HepG2 (cell line): ENCODE results near the gene TJAP1. TPM values are rescaled to one million over a fixed set of nuclear protein-coding genes. Genes with fewer than 3 reads are reported as not detected.
A peak's percentile ranks its signal among the peaks of the same experiment; 100 is the strongest.

ENCODE experiments used
- CEBPG ChIP-seq: IDR thresholded peaks from 2 replicates; pipeline ENCODE4 v1.6.1; 2016
- DBP ChIP-seq: sonication (generic); formaldehyde crosslinking; IDR thresholded peaks from 2 replicates; pipeline ENCODE4 v1.4.0; 2020; ENCODE audit warnings: missing genetic modification reagents; ENCODE audit errors: not compliant biosample characterization
- DNMT3B ChIP-seq: conservative IDR thresholded peaks from 2 replicates; pipeline ENCODE4 v1.6.1; 2016; ENCODE audit warnings: missing biosample characterization, control low read depth
- KLF9 ChIP-seq: IDR thresholded peaks from 2 replicates; pipeline ENCODE4 v1.6.1; 2016; ENCODE audit warnings: low read depth
- MED13 ChIP-seq: sonication (generic); formaldehyde crosslinking; IDR thresholded peaks from 2 replicates; pipeline ENCODE4 v1.5.0; 2020; ENCODE audit warnings: missing genetic modification reagents
- POGK ChIP-seq: sonication (generic); formaldehyde crosslinking; conservative IDR thresholded peaks from 2 replicates; pipeline ENCODE4 v1.8.0; 2022; ENCODE audit warnings: mild to moderate bottlenecking, moderate library complexity, missing genetic modification reagents
- SRSF9 ChIP-seq: fragments of 200-400 bp; formaldehyde crosslinking; IDR thresholded peaks from 2 replicates; pipeline ENCODE4 v1.6.1; 2018; ENCODE audit warnings: borderline replicate concordance, mild to moderate bottlenecking, low read depth, low read length; ENCODE audit not compliant: insufficient read depth, poor library complexity, severe bottlenecking
- ZBTB4 ChIP-seq: sonication (generic); formaldehyde crosslinking; IDR thresholded peaks from 2 replicates; pipeline ENCODE4 v1.4.0; 2020; ENCODE audit warnings: missing genetic modification reagents, mild to moderate bottlenecking, borderline replicate concordance
- ZBTB43 ChIP-seq: sonication (generic); formaldehyde crosslinking; conservative IDR thresholded peaks from 2 replicates; pipeline ENCODE4 v1.4.0; 2020; ENCODE audit warnings: missing genetic modification reagents
- ZHX2 ChIP-seq, 2 experiments: sonication (generic) in 1 of 2; formaldehyde crosslinking in 1 of 2; IDR thresholded peaks; 2 replicates each; pipeline versions ENCODE4 v1.6.1 to v1.9.0; 2014 to 2022; ENCODE audit warnings: antibody characterized with exemption in 1 of 2, borderline replicate concordance in 1 of 2, inconsistent platforms in 1 of 2, low read depth in 1 of 2, missing genetic modification reagents in 1 of 2
- ZNF652 ChIP-seq: IDR thresholded peaks from 2 replicates; pipeline ENCODE4 v1.6.1; 2016; ENCODE audit warnings: low read depth, borderline replicate concordance
- ZNF724P ChIP-seq: sonication (generic); formaldehyde crosslinking; IDR thresholded peaks from 2 replicates; pipeline ENCODE4 v1.8.0; 2022; ENCODE audit warnings: missing genetic modification reagents, borderline replicate concordance
- ZNF776 ChIP-seq: sonication (generic); formaldehyde crosslinking; IDR thresholded peaks from 2 replicates; pipeline ENCODE4 v1.4.0; 2020; ENCODE audit warnings: mild to moderate bottlenecking, missing genetic modification reagents
- ZNF850 ChIP-seq: sonication (generic); formaldehyde crosslinking; conservative IDR thresholded peaks from 2 replicates; pipeline ENCODE4 v1.9.0; 2021; ENCODE audit warnings: mild to moderate bottlenecking, missing genetic modification reagents
- polyA plus RNA-seq, 8 experiments: library from polyadenylated mRNA; depleted of rRNA in 3 of 8; stranded (reverse) in 7 of 8; unstranded in 1 of 8; fragments of >200 nt; fragmentation: Illumina TruSeq in 4 of 8; extraction: Trizol in 4 of 8; gene quantifications; 2 replicates each; pipeline versions ENCODE4 v1.2.1 to v1.2.3, GENCODE V29; 2011 to 2016; ENCODE audit warnings: low read depth in 4 of 8, missing spikeins in 1 of 8, mixed read lengths in 1 of 8; ENCODE audit not compliant: insufficient read depth in 1 of 8
- total RNA-seq, 5 experiments: library from RNA; depleted of rRNA; stranded (reverse); fragments of >200 nt; fragmentation: Illumina TruSeq; extraction: Trizol; gene quantifications; 2 replicates each; pipeline ENCODE4 v1.2.3, GENCODE V29; 2016; ENCODE audit warnings: low read depth in 1 of 5

Gene TJAP1
- total and polyA plus RNA-seq, 2 of the 13 experiments (the other 11 are each of a cell fraction or from before 2014, with no cell fraction given) = 15.7 to 41.6 TPM

GRCh38 chr6:43454696-43455530 is 22.5 kb upstream of the TJAP1 start (continued):
- TF ChIP-seq ZBTB4 (CRISPR knock-in tag) = no peak
- TF ChIP-seq DBP (CRISPR knock-in tag) = no peak
- peak; percentile 93 for TF ChIP-seq ZNF776 (CRISPR knock-in tag)
- no peak for TF ChIP-seq KLF9
- no peak for TF ChIP-seq MED13 (CRISPR knock-in tag)
- TF ChIP-seq ZHX2 (IDR thresholded peaks at IDR 0.05; ENCODE audit: low read depth) = no peak
- no peak for TF ChIP-seq ZHX2 (CRISPR knock-in tag; IDR thresholded peaks at IDR 0.05; ENCODE audit: borderline replicate concordance)
- no peak; the same call in 1 of the 2 replicates for TF ChIP-seq CEBPG (CRISPR knock-in tag)
- no peak for TF ChIP-seq ZBTB43 (CRISPR knock-in tag)
- no peak for TF ChIP-seq SRSF9
- no peak; the same call in 1 of the 2 replicates for TF ChIP-seq DNMT3B (CRISPR knock-in tag)
- TF ChIP-seq ZNF850 (CRISPR knock-in tag) = 0 out of 2 replicates have a peak, but pooled peaks have one; percentile 48
- TF ChIP-seq POGK (CRISPR knock-in tag) = peak; percentile 87
- TF ChIP-seq ZNF724P (CRISPR knock-in tag) = peak; percentile 85; the same call in 1 of the 2 replicates
- TF ChIP-seq ZNF652 (CRISPR knock-in tag) = no peak
